HG02840 (cell line): ENCODE results near the gene SLC35D2.
"Not testable (repeated sequence)": the region's sequence is repeated elsewhere in the genome, so short reads cannot be mapped to it uniquely, and the experiment has no call there.

Source experiments
- ATAC-seq: cut with Tn5 transposase; IDR thresholded peaks from one replicate; pipeline ENCODE4 v1.9.1; 2021; ENCODE audit warnings: mild to moderate bottlenecking, moderate library complexity, moderate number of reproducible peaks; ENCODE audit not compliant: unreplicated experiment, low FRiP score

SLC35D2 gene

GRCh38 chr9:96362119-96362518 lies 21.4 kb downstream of the SLC35D2 start:
- ATAC-seq: not testable (repeated sequence)

GRCh38 chr9:96361668-96362067 lies 21.8 kb downstream of the SLC35D2 start:
- no peak for ATAC-seq

GRCh38 chr9:96360976-96361375 lies 22.5 kb downstream of the SLC35D2 start:
- no peak for ATAC-seq

GRCh38 chr9:96360523-96360922 lies 23.0 kb downstream of the SLC35D2 start:
- ATAC-seq: not testable (repeated sequence)

GRCh38 chr9:96350866-96351265 lies 32.6 kb downstream of the SLC35D2 start:
- no peak for ATAC-seq

GRCh38 chr9:96348261-96348660 lies 35.2 kb downstream of the SLC35D2 start:
- ATAC-seq: no peak

- no peak for ATAC-seq
These were observed 38.0 kb downstream of the SLC35D2 start for GRCh38 chr9:96345551-96345950.

- ATAC-seq: no peak
These were observed 38.9 kb downstream of the SLC35D2 start for GRCh38 chr9:96344458-96345180.

- no peak for ATAC-seq
These were observed 39.8 kb downstream of the SLC35D2 start for GRCh38 chr9:96343515-96344360.

- no peak for ATAC-seq
These were observed 40.8 kb downstream of the SLC35D2 start for GRCh38 chr9:96342571-96343245.

- ATAC-seq: no peak
These were observed 42.8 kb downstream of the SLC35D2 start for GRCh38 chr9:96340707-96341106.

- ATAC-seq: no peak
These were observed 45.2 kb downstream of the SLC35D2 start for GRCh38 chr9:96338299-96338698.

GRCh38 chr9:96333958-96334357 lies 49.6 kb downstream of the SLC35D2 start:
- no peak for ATAC-seq

- ATAC-seq: no peak
These were observed 52.1 kb downstream of the SLC35D2 start for GRCh38 chr9:96331236-96331947.

GRCh38 chr9:96327694-96328352 lies 55.7 kb downstream of the SLC35D2 start:
- ATAC-seq: no peak

- ATAC-seq: no peak
These were observed 60.3 kb downstream of the SLC35D2 start for GRCh38 chr9:96323169-96323568.

GRCh38 chr9:96322736-96323135 lies 60.8 kb downstream of the SLC35D2 start:
- not testable (repeated sequence) for ATAC-seq

GRCh38 chr9:96322210-96322609 lies 61.3 kb downstream of the SLC35D2 start:
- not testable (repeated sequence) for ATAC-seq

GRCh38 chr9:96321515-96321914 lies 62.0 kb downstream of the SLC35D2 start:
- ATAC-seq: no peak

- no peak for ATAC-seq
These were observed 62.7 kb downstream of the SLC35D2 start for GRCh38 chr9:96320749-96321280.
